ENCODE results near the gene CILP2. TPM values are rescaled to one million over a fixed set of nuclear protein-coding genes. Genes with fewer than 3 reads are reported as not detected.
A peak's percentile ranks its signal among the peaks of the same experiment; 100 is the strongest.

CILP2 gene
- total and polyA plus RNA-seq, 2 of the 4 experiments (the other 2 are of a cell fraction), result 0.18 to 0.87 TPM

DNA sequence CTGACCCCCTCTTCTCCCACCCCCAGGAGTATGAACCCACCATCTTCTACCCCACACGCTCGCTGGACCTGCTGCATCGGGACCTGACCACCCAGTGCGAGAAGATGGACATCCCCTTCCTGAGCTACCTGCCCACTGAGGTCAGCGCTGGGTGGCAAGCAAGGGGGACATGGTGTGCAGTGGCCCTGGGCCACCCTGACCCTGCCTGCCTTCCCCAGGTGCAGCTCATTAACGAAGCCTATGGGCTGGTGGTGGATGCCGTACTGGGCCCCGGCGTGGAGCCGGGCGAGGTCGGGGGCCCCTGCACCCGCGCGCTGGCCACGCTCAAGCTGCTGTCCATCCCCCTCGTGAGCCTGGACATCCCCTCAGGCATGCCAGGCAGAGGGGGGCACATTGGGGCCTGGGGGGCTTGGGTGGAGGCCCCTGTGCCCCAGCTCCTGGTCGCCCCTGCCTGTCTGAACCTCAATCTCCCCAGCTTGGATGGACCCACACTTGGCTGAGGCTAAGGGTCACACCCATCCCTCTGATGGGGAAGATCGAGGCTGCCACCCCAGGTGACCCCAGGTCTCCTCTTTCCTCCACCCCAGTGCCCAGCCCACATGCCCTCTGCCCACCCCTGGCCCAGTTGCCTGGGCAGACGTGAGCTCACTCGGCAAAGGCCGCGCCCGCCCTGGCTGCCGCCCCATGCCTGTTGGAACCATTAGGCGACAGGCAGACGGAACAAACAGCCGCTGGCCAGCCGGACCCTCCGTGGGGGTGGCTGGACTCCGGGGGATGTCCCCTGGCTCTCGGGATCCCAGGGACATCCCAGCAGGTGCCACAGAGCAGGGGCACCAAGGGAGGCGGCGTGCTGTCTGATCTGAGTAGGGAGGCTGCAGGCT is 2.5 kb upstream of the CILP2 start:
- no peak overlapping the region for H2AFZ ChIP-seq (replicated peaks; ENCODE audit: low read length, poor library complexity)
- H3K23ac ChIP-seq (ENCODE audit: low read depth, low read length), result no peak overlapping the region
- H3K79me1 ChIP-seq (ENCODE audit: low read depth in 1 of 2, low read length in 2 of 2), result no peaks in the 10 kb centered on the region; a peak in 1 of 4 replicates
- peak overlapping the region; percentile 66 for H2AK9ac ChIP-seq (replicated peaks; ENCODE audit: low read depth, low read length, poor library complexity)
- TF ChIP-seq POLR2A (IDR thresholded peaks at IDR 0.05; ENCODE audit: low read depth, low read length) (no peak), RCOR1 (IDR thresholded peaks at IDR 0.05; ENCODE audit: insufficient replicate concordance, low read length) (no peak), MAFK (IDR thresholded peaks at IDR 0.05; ENCODE audit: low read depth, low read length) (no peak), BHLHE40 (IDR thresholded peaks at IDR 0.05; ENCODE audit: low read depth, low read length) (no peak), CEBPB (IDR thresholded peaks at IDR 0.05; ENCODE audit: low read depth, low read length) (no peak), SMC3 (IDR thresholded peaks at IDR 0.05; ENCODE audit: low read depth, low read length) (no peak), MXI1 (IDR thresholded peaks at IDR 0.05; ENCODE audit: borderline replicate concordance, low read depth, low read length) (no peak), MAZ (IDR thresholded peaks at IDR 0.05; ENCODE audit: borderline replicate concordance, low read depth, low read length) (no peak), RAD21 (IDR thresholded peaks at IDR 0.05; ENCODE audit: low read length) (no peak), ELK1 (IDR thresholded peaks at IDR 0.05; ENCODE audit: borderline replicate concordance, low read depth, low read length) (no peak), CHD1 (IDR thresholded peaks at IDR 0.05; ENCODE audit: low read depth, low read length) (no peak), FOS (IDR thresholded peaks at IDR 0.05; ENCODE audit: low read depth, low read length) (no peak), RFX5 (IDR thresholded peaks at IDR 0.05; ENCODE audit: low read depth, low read length) (no peak)
- TF ChIP-seq, protein P1, sequence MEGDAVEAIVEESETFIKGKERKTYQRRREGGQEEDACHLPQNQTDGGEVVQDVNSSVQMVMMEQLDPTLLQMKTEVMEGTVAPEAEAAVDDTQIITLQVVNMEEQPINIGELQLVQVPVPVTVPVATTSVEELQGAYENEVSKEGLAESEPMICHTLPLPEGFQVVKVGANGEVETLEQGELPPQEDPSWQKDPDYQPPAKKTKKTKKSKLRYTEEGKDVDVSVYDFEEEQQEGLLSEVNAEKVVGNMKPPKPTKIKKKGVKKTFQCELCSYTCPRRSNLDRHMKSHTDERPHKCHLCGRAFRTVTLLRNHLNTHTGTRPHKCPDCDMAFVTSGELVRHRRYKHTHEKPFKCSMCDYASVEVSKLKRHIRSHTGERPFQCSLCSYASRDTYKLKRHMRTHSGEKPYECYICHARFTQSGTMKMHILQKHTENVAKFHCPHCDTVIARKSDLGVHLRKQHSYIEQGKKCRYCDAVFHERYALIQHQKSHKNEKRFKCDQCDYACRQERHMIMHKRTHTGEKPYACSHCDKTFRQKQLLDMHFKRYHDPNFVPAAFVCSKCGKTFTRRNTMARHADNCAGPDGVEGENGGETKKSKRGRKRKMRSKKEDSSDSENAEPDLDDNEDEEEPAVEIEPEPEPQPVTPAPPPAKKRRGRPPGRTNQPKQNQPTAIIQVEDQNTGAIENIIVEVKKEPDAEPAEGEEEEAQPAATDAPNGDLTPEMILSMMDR (conservative IDR thresholded peaks at IDR 0.05; ENCODE audit: low read depth, low read length), result no peak
- TF ChIP-seq, protein P2, sequence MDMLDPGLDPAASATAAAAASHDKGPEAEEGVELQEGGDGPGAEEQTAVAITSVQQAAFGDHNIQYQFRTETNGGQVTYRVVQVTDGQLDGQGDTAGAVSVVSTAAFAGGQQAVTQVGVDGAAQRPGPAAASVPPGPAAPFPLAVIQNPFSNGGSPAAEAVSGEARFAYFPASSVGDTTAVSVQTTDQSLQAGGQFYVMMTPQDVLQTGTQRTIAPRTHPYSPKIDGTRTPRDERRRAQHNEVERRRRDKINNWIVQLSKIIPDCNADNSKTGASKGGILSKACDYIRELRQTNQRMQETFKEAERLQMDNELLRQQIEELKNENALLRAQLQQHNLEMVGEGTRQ (IDR thresholded peaks at IDR 0.05; ENCODE audit: low read depth, low read length), result no peak
- in situ Hi-C loops (cut with MboI; ENCODE audit: low sequenced_read_pairs) (loop anchor here (5.0 to 25.0 kb wide), 2 partner anchors 107 to 427 kb away; partner anchors contain the start of gene GMIP), dilution Hi-C loops (cut with HindIII; ENCODE audit: low sequenced_read_pairs, unreplicated experiment) (no loop called here), intact Hi-C loops (cut with micrococcal nuclease) (no loop called here)
- H4K20me1 ChIP-seq (ENCODE audit: insufficient read depth, low read length), result peaks cover 11% of the 10 kb centered on the region; the same call in 1 of the 2 replicates
- no peak overlapping the region for H3K4me3 ChIP-seq (ENCODE audit: insufficient read depth, low read depth, low read length)
- peaks cover 21% of the 10 kb centered on the region for H3K27me3 ChIP-seq (ENCODE audit: control insufficient read depth, insufficient read depth, low read length)
- no peak overlapping the region for H3K56ac ChIP-seq (ENCODE audit: extremely low read depth, insufficient read depth, low read length)
- H3K4ac ChIP-seq (ENCODE audit: low read depth, low read length), result no peak overlapping the region
- H3K14ac ChIP-seq (replicated peaks; ENCODE audit: low read depth, low read length), result no peak overlapping the region
- POLR2A ChIA-PET (ENCODE audit: unreplicated experiment), result no interaction called here
- H3K9me1 ChIP-seq (ENCODE audit: insufficient read depth, low read length), result no peaks in the 10 kb centered on the region
- no peak overlapping the region for H4K8ac ChIP-seq (ENCODE audit: low read depth in 2 of 2, low read length in 2 of 2)
- H2BK120ac ChIP-seq (ENCODE audit: low read depth, low read length), result no peak overlapping the region
- CTCF ChIA-PET, result no interaction called here
- no peak overlapping the region for H4K91ac ChIP-seq (ENCODE audit: insufficient read depth, low read depth, low read length)
- no peak overlapping the region for H2BK5ac ChIP-seq (ENCODE audit: low read depth, low read length, poor library complexity, severe bottlenecking)
- H3K36me3 ChIP-seq (ENCODE audit: control insufficient read depth, insufficient read depth, low read length), result no peaks in the 10 kb centered on the region
- no peak overlapping the region for H3K4me2 ChIP-seq (ENCODE audit: low read depth, low read length)
- no TSS peak for BruUV-seq (replicated peaks)
- H3K18ac ChIP-seq (ENCODE audit: low read depth, low read length), result no peak overlapping the region
- 93% methylated on average over 14 of the region's 34 CpGs; no CpG with 5 or more reads in 1 of the 2 experiments for WGBS, 2 experiments (ENCODE audit: extremely low coverage in 2 of 2, insufficient read length in 1 of 2)
- no peak overlapping the region for H4K5ac ChIP-seq (ENCODE audit: low read depth, low read length)
- H2BK15ac ChIP-seq (ENCODE audit: low read depth, low read length), result no peak overlapping the region
- no peak overlapping the region for H3K27ac ChIP-seq (ENCODE audit: insufficient read depth, low read length)
- no peak for ATAC-seq (ENCODE audit: low read depth)
- no peak overlapping the region for H2AK5ac ChIP-seq (ENCODE audit: low read depth, low read length)
- no peak overlapping the region for H2BK20ac ChIP-seq (ENCODE audit: low read depth, low read length)
- peaks cover 4% of the 10 kb centered on the region for H3K4me1 ChIP-seq (ENCODE audit: control insufficient read depth, insufficient read depth, low read length)
- H3K9me3 ChIP-seq (ENCODE audit: control insufficient read depth, insufficient read depth, low read length), result no peaks in the 10 kb centered on the region; the same call in 1 of the 2 replicates
- no peak overlapping the region for H3K9ac ChIP-seq (ENCODE audit: low read depth, low read length)
- DNase-seq, result no peak

Data from IMR-90 (cell line).